DMS 273 treated with DMSO at 0.1 percent for 48 hours (cell line): ENCODE measurements around the gene MUC7.
"Not testable (repeated sequence)": the region's sequence is repeated elsewhere in the genome, so short reads cannot be mapped to it uniquely, and the experiment has no call there.

ENCODE experiments used
- DNase-seq: peaks from one replicate; lab custom pipeline; 2025; lab: John Stamatoyannopoulos, UW

Gene MUC7

GRCh38 chr4:70471897-70472296 lies at the start of gene MUC7:
Gene MUC7, plus strand, starts transcription at chr4:70472197. Its CDS starts 1,825 bp downstream, at chr4:70474022.
- DNase-seq = no peak

- no peak for DNase-seq
These were observed 46.7 kb upstream of the MUC7 start for GRCh38 chr4:70425306-70425705.

- DNase-seq = no peak
These were observed 45.2 kb upstream of the MUC7 start for GRCh38 chr4:70426789-70427188.

GRCh38 chr4:70437197-70437596 lies 34.8 kb upstream of the MUC7 start:
- DNase-seq = no peak

GRCh38 chr4:70442474-70442873 lies 29.5 kb upstream of the MUC7 start:
- no peak for DNase-seq

GRCh38 chr4:70443329-70443728 lies 28.7 kb upstream of the MUC7 start:
- no peak for DNase-seq

GRCh38 chr4:70449220-70449619 lies 22.8 kb upstream of the MUC7 start:
- DNase-seq = no peak

GRCh38 chr4:70452946-70453345 lies 19.1 kb upstream of the MUC7 start:
- DNase-seq = no peak

GRCh38 chr4:70463335-70463734 lies 8.7 kb upstream of the MUC7 start:
- no peak for DNase-seq

- no peak for DNase-seq
These were observed 1.7 kb downstream of the MUC7 start for GRCh38 chr4:70473679-70474078.

- no peak for DNase-seq
These were observed 16.8 kb downstream of the MUC7 start for GRCh38 chr4:70488748-70489147.

GRCh38 chr4:70496231-70496630 lies 24.2 kb downstream of the MUC7 start:
- no peak for DNase-seq

- not testable (repeated sequence) for DNase-seq
These were observed 29.8 kb downstream of the MUC7 start for GRCh38 chr4:70501838-70502237.

- DNase-seq = no peak
These were observed 32.7 kb downstream of the MUC7 start for GRCh38 chr4:70504733-70505132.

GRCh38 chr4:70505151-70505748 lies 33.3 kb downstream of the MUC7 start:
- no peak for DNase-seq

- DNase-seq = no peak
These were observed 36.8 kb downstream of the MUC7 start for GRCh38 chr4:70508801-70509200.

GRCh38 chr4:70511365-70511764 lies 39.4 kb downstream of the MUC7 start:
- no peak for DNase-seq

GRCh38 chr4:70515367-70516250 lies 43.6 kb downstream of the MUC7 start:
- no peak for DNase-seq

- DNase-seq = no peak
These were observed 46.3 kb downstream of the MUC7 start, which contains the start of gene AMTN for GRCh38 chr4:70518269-70518668. Gene AMTN, plus strand, starts transcription at chr4:70518569. Its CDS starts 209 bp downstream, at chr4:70518778.

GRCh38 chr4:70518716-70519115 lies 46.7 kb downstream of the MUC7 start:
- DNase-seq = no peak

GRCh38 chr4:70522626-70523025 lies 50.6 kb downstream of the MUC7 start:
- DNase-seq = no peak

GRCh38 chr4:70530997-70531396 lies 59.0 kb downstream of the MUC7 start:
- no peak for DNase-seq

GRCh38 chr4:70531981-70532380 lies 60.0 kb downstream of the MUC7 start:
- DNase-seq = no peak
